Chondrocyte (in vitro differentiated cells): ENCODE results near the gene PPIAL4G. TPM values are rescaled to one million over a fixed set of nuclear protein-coding genes. Genes with fewer than 3 reads are reported as not detected.
"Not testable (repeated sequence)": the region's sequence is repeated elsewhere in the genome, so short reads cannot be mapped to it uniquely, and the experiment has no call there.

Source experiments
- DNase-seq: peaks from one replicate; pipeline ENCODE4 v3.0.0; 2021; ENCODE audit warnings: mixed read lengths, low spot score
- H3K27ac Mint-ChIP-seq: one replicate; pipeline ENCODE4 v1.8.0; 2021; ENCODE audit warnings: mild to moderate bottlenecking, moderate library complexity, mixed read lengths; ENCODE audit not compliant: unreplicated experiment
- H3K27me3 Mint-ChIP-seq: 2 replicates; pipeline ENCODE4 v1.8.0; 2021; ENCODE audit warnings: low read depth, mixed read lengths
- H3K36me3 Mint-ChIP-seq: 2 replicates; pipeline ENCODE4 v1.8.0; 2021; ENCODE audit warnings: low read depth, mixed read lengths
- H3K4me1 Mint-ChIP-seq: 2 replicates; pipeline ENCODE4 v1.8.0; 2021; ENCODE audit warnings: low read depth, mild to moderate bottlenecking, mixed read lengths
- H3K4me3 Mint-ChIP-seq: one replicate; pipeline ENCODE4 v1.8.0; 2021; ENCODE audit warnings: mild to moderate bottlenecking, moderate library complexity, mixed read lengths; ENCODE audit not compliant: unreplicated experiment
- H3K9me3 Mint-ChIP-seq: 2 replicates; pipeline ENCODE4 v1.8.0; 2021; ENCODE audit warnings: low read depth, mixed read lengths
- CTCF ChIP-seq: fragments of 200-600 bp; sonication (generic); IDR thresholded peaks from 2 replicates; pipeline ENCODE4 v1.5.0; 2021; ENCODE audit warnings: antibody characterized with exemption, mild to moderate bottlenecking, moderate library complexity
- total RNA-seq: library from RNA; stranded (reverse); gene quantifications from 3 replicates; pipeline ENCODE4 v1.2.1, GENCODE V29; 2021

The PPIAL4G gene
- total RNA-seq, 1 donor from 2014 or later: not detected

DNA sequence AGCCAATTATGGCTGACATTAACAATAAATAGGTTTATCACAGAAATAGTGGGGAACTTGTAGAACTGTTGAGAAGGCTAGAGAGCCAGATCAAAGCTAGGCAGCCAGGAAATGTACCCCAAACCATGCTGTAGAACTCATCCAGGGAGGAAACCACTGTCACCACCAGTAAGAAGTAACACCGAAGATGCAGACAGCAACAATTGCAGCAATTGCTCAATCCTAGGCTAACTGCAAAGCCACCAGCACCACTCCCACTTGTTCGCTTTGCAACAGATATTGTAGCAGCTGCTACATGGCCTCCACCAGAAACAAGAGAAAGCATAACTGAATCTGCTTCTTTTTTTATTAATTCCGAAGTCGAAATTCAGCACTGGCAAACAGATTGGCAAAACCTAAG, 2.0 kb downstream of the PPIAL4G start:
- H3K27me3 Mint-ChIP-seq, H3K4me1 Mint-ChIP-seq, DNase-seq, H3K36me3 Mint-ChIP-seq, H3K27ac Mint-ChIP-seq, H3K4me3 Mint-ChIP-seq, H3K9me3 Mint-ChIP-seq: not testable (repeated sequence)

DNA sequence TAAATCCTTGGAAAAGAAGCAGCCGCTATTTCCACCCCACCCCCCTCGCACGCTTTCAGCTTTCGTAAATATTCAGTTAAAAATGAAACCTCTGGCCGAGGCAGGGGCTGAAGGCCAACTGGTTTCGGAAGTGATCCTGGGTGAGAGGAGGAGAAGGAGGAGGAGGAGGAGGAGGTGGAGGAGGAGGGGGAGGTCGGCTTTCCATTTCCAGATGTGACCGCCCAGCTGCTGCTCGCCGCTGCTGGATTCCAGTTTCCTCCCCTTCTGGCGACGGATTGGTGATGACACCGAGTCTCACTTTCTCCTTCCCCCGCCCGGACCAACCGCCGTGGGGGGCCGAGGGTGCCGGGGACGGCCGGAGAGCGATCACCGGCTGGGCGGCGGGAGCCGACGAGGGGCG, 23.4 kb downstream of the PPIAL4G start:
- H3K27me3 Mint-ChIP-seq, H3K36me3 Mint-ChIP-seq, H3K9me3 Mint-ChIP-seq, H3K4me1 Mint-ChIP-seq, DNase-seq, H3K4me3 Mint-ChIP-seq: not testable (repeated sequence)
- peak overlapping the region; percentile 54 for H3K27ac Mint-ChIP-seq

GRCh38 chr1:148458901-148459581, 24.1 kb downstream of the PPIAL4G start:
- not testable (repeated sequence) for H3K4me1 Mint-ChIP-seq, H3K36me3 Mint-ChIP-seq, H3K27me3 Mint-ChIP-seq, DNase-seq, H3K9me3 Mint-ChIP-seq
- Mint-ChIP-seq H3K4me3 (peak overlapping the region; percentile 69), H3K27ac (peak overlapping the region; percentile 84)
- TF ChIP-seq CTCF: peak; percentile 24

DNA sequence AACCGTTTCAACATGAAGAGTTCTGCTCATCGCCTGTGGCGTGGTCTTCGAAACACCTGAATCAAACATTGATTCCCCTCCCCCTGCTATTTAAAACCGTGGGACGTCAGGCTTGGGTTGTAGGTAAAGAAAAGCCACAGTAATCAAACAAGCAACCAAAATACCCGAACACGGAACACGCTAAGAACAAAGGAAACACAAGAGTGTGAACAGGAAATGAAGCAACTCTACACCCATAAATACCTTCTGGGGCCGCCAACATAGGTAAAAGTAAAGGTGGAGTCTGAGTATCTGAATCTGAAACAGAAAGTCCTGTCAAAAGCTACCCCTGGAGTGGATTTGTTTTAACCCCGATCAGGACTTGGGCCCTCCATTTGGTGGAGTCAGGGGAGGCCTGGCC, 24.7 kb downstream of the PPIAL4G start:
- not testable (repeated sequence) for H3K9me3 Mint-ChIP-seq, H3K4me1 Mint-ChIP-seq, H3K36me3 Mint-ChIP-seq, DNase-seq, H3K27me3 Mint-ChIP-seq
- Mint-ChIP-seq H3K27ac (peak overlapping the region; percentile 89), H3K4me3 (peak overlapping the region; percentile 77)

- Mint-ChIP-seq H3K27ac (peak overlapping the region; percentile 90), H3K4me1 (peaks cover 11% of the 10 kb centered on the region), H3K4me3 (peak overlapping the region; percentile 19)
- H3K36me3 Mint-ChIP-seq, H3K27me3 Mint-ChIP-seq, DNase-seq, H3K9me3 Mint-ChIP-seq: not testable (repeated sequence)
These were observed 30.3 kb downstream of the PPIAL4G start for GRCh38 chr1:148452845-148453244.

DNA sequence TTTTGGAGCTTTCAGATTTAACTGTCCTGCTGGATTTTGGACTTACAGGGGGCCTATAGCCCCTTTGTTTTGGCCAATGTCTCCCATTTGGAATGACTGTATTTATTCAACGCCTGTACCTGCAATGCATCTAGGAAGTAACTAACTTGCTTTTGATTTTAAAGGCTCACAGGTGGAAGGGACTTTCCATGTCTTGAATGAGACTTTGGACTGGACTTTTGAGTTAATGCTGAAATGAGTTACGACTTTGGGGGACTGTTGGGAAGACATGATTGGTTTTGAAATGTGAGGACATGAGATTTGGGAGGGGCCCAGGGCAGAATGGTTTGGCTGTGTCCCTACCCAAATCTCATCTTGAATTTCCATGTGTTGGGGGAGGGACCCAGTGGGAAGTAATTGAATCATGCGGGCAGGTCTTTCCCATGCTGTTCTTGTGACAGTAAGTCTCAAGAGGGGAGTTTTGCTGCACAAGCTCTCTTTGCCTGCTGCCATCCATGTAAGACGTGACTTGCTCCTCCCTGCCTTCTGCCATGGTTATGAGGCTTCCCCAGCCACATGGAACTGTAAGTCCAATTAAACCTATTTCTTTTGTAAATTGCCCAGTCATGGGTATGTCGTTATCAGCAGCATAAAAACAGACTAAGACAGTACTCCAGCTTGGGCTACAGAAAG, 43.3 kb downstream of the PPIAL4G start:
- H3K4me1 Mint-ChIP-seq, H3K9me3 Mint-ChIP-seq, H3K36me3 Mint-ChIP-seq, H3K27ac Mint-ChIP-seq, H3K27me3 Mint-ChIP-seq, DNase-seq, H3K4me3 Mint-ChIP-seq: not testable (repeated sequence)

GRCh38 chr1:148435406-148435805, 47.7 kb downstream of the PPIAL4G start:
- no peak for DNase-seq
- H3K36me3 Mint-ChIP-seq: peaks cover 10% of the 10 kb centered on the region
- H3K27ac Mint-ChIP-seq: no peak overlapping the region
- no peak for TF ChIP-seq CTCF
- no peaks in the 10 kb centered on the region for H3K27me3 Mint-ChIP-seq
- no peaks in the 10 kb centered on the region for H3K9me3 Mint-ChIP-seq
- no peaks in the 10 kb centered on the region for H3K4me1 Mint-ChIP-seq
- no peak overlapping the region for H3K4me3 Mint-ChIP-seq

- Mint-ChIP-seq H3K4me1 (no peaks in the 10 kb centered on the region), H3K4me3 (no peak overlapping the region), H3K27ac (no peak overlapping the region), H3K27me3 (no peaks in the 10 kb centered on the region), H3K9me3 (no peaks in the 10 kb centered on the region), H3K36me3 (peaks cover 13% of the 10 kb centered on the region)
- DNase-seq: no peak
- TF ChIP-seq CTCF: no peak
These were observed 48.3 kb downstream of the PPIAL4G start for GRCh38 chr1:148434832-148435231.

GRCh38 chr1:148432916-148433317, 50.2 kb downstream of the PPIAL4G start:
- H3K27me3 Mint-ChIP-seq, H3K4me3 Mint-ChIP-seq, DNase-seq, H3K27ac Mint-ChIP-seq, H3K4me1 Mint-ChIP-seq, H3K9me3 Mint-ChIP-seq: not testable (repeated sequence)
- peaks cover 26% of the 10 kb centered on the region for H3K36me3 Mint-ChIP-seq
